22Rv1 (cell line): Measurements from ENCODE around the gene DYNLT4.

Source experiments
- H3K27ac ChIP-seq: fragments of 450-650 bp; 2 replicates; pipeline ENCODE4 v1.5.1; 2017
- CTCF ChIP-seq: fragments of 450-650 bp; IDR thresholded peaks from 2 replicates; pipeline ENCODE4 v1.5.1; 2017; ENCODE audit warnings: mild to moderate bottlenecking
- ZFX ChIP-seq: fragments of 450-650 bp; IDR thresholded peaks from 2 replicates; pipeline ENCODE4 v1.6.1; 2017; ENCODE audit warnings: antibody characterized with exemption, borderline replicate concordance

DYNLT4 gene

GRCh38 chr1:44788120-44788860 lies 18.9 kb downstream of the DYNLT4 start, which contains the start of gene BEST4:
TSS of gene BEST4 (minus strand) at chr1:44788170. CDS start at chr1:44787705, 465 bp downstream.
- no peak within 1 kb of the TSS for H3K27ac ChIP-seq
- TF ChIP-seq ZFX (no peak), CTCF (no peak)

- no peak overlapping the region for H3K27ac ChIP-seq
- TF ChIP-seq ZFX (no peak), CTCF (no peak)
Observed at GRCh38 chr1:44787506-44787905, 19.6 kb downstream of the DYNLT4 start.

- H3K27ac ChIP-seq: no peak overlapping the region
- TF ChIP-seq CTCF (no peak), ZFX (no peak)
Observed at GRCh38 chr1:44786841-44787426, 20.2 kb downstream of the DYNLT4 start.

- no peak for TF ChIP-seq ZFX
- TF ChIP-seq CTCF: peak; percentile 97
- H3K27ac ChIP-seq: no peak overlapping the region
Observed at GRCh38 chr1:44786138-44786840, 20.9 kb downstream of the DYNLT4 start.

GRCh38 chr1:44785501-44786137 lies 21.5 kb downstream of the DYNLT4 start:
- no peak overlapping the region for H3K27ac ChIP-seq
- TF ChIP-seq CTCF (no peak), ZFX (no peak)

GRCh38 chr1:44785029-44785380 lies 22.1 kb downstream of the DYNLT4 start:
- no peak for TF ChIP-seq CTCF
- TF ChIP-seq ZFX: no peak
- H3K27ac ChIP-seq: no peak overlapping the region
